A673 (cell line): ENCODE data around the gene LHX4. TPM values are rescaled to one million over a fixed set of nuclear protein-coding genes. Genes with fewer than 3 reads are reported as not detected.

Experiments
- BruUV-seq: library from RNA; stranded (reverse); fragments of 400-500 nt; replicated peaks from 2 replicates; lab custom pipeline; 2021; lab: Mats Ljungman, UMichigan
- CTCF ChIA-PET: fragments of 300-600 bp; sonication (Branson Sonifier 250); formaldehyde crosslinking; loops from one replicate; lab custom pipeline; 2022; ENCODE audit warnings: antibody characterized with exemption; lab: Charles Lee
- POLR2A ChIA-PET: fragments of 300-600 bp; sonication (Branson Sonifier 250); formaldehyde crosslinking; loops from one replicate; lab custom pipeline; 2022; ENCODE audit warnings: antibody characterized with exemption; ENCODE audit not compliant: low non-redundant PET; lab: Charles Lee
- DNase-seq: peaks from one replicate; pipeline ENCODE4 v3.0.0-alpha.2; 2015; ENCODE audit warnings: low spot score
- H3K27ac ChIP-seq: fragments of 200-600 bp; sonication (generic); 2 replicates; pipeline ENCODE4 v1.5.1; 2016; ENCODE audit warnings: mixed run types, low read depth, mild to moderate bottlenecking, mixed read lengths, antibody characterized with exemption, low read length; ENCODE audit not compliant: poor library complexity, severe bottlenecking
- H3K27me3 ChIP-seq: fragments of 200-600 bp; sonication (generic); replicated peaks from 2 replicates; pipeline ENCODE4 v1.6.1; 2017; ENCODE audit warnings: mixed run types, low read depth, mild to moderate bottlenecking, mixed read lengths, antibody characterized with exemption, low read length; ENCODE audit not compliant: insufficient read depth, poor library complexity
- H3K36me3 ChIP-seq: fragments of 200-600 bp; sonication (generic); 2 replicates; pipeline ENCODE4 v1.6.1; 2016; ENCODE audit warnings: mixed run types, mild to moderate bottlenecking, mixed read lengths, antibody characterized with exemption, low read length; ENCODE audit not compliant: insufficient read depth, poor library complexity, severe bottlenecking
- H3K4me1 ChIP-seq: fragments of 200-600 bp; sonication (generic); 2 replicates; pipeline ENCODE4 v1.6.1; 2017; ENCODE audit warnings: mixed run types, mild to moderate bottlenecking, mixed read lengths, antibody characterized with exemption, low read length; ENCODE audit not compliant: insufficient read depth, poor library complexity, severe bottlenecking
- H3K4me3 ChIP-seq: fragments of 200-600 bp; sonication (generic); 2 replicates; pipeline ENCODE4 v1.5.1; 2016; ENCODE audit warnings: low read depth, mixed run types, mild to moderate bottlenecking, mixed read lengths, low read length; ENCODE audit not compliant: poor library complexity, severe bottlenecking
- H3K9me3 ChIP-seq: fragments of 200-600 bp; sonication (generic); 2 replicates; pipeline ENCODE4 v1.6.1; 2016; ENCODE audit warnings: mixed run types, low read depth, mild to moderate bottlenecking, mixed read lengths, antibody characterized with exemption, low read length; ENCODE audit not compliant: poor library complexity, severe bottlenecking
- EZH2 ChIP-seq: fragments of 200-600 bp; sonication (generic); IDR thresholded peaks from 2 replicates; pipeline ENCODE4 v1.6.1; 2017; ENCODE audit warnings: borderline replicate concordance, low read depth, mild to moderate bottlenecking, mixed read lengths, antibody characterized with exemption, low read length; ENCODE audit not compliant: poor library complexity, severe bottlenecking
- intact Hi-C: fragments of 100-400 bp; cut with micrococcal nuclease; formaldehyde crosslinking; loops from one replicate; pipeline ENCODE4 v1.10.0; 2022; ENCODE audit not compliant: unreplicated experiment
- total RNA-seq: library from RNA; stranded (reverse); gene quantifications from 2 replicates; pipeline ENCODE4 v1.2.3, GENCODE V29; 2021
- TF ChIP-seq, protein P1 (sequence below): fragments of 300-800, 200-600 bp; sonication (generic); conservative IDR thresholded peaks from 2 replicates; pipeline ENCODE4 v1.5.1; 2017; ENCODE audit warnings: low read depth, mild to moderate bottlenecking, antibody characterized with exemption, low read length, moderate library complexity, mixed read lengths

Gene LHX4
- total RNA-seq, 1 experiment from 2014 or later: not detected

DNA sequence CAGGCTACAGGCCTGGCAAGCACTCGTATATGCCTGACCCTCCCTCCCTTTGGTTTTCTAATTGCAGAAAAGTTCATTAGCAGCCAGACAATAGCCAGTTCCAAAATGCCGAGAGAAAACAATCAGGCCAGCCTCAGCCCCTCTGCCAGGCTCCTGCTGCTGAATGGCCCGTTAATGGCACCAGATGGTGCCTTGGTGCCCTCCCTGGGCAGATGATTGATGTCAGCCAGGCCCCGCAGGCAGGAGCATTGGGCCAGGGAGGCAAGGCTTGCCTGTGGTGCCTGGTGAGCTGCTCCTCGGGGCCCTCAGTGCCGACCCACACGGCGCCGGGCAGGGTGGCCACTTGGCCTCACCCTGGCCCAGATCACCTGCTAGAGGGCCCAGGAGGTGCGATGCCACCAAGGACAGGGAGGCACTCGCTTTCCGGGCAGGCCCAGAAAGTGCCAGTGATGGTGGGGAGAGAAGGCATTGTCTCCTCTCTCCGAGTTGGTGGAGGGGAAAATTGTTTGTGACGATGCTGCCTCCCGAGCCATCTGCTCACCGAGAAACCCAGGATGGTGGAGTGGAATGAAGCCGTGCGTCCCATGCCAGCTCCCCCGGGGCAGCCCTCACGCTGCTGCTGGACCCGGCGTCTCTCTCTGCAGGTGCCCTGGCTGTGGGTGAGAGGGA, 47.3 kb upstream of the LHX4 start:
- ChIA-PET CTCF (no interaction called here), POLR2A (no interaction called here)
- no peaks in the 10 kb centered on the region for H3K4me1 ChIP-seq
- no peaks in the 10 kb centered on the region for H3K9me3 ChIP-seq
- no peak for DNase-seq
- H3K36me3 ChIP-seq: no peaks in the 10 kb centered on the region
- no peak overlapping the region for H3K4me3 ChIP-seq
- TF ChIP-seq, protein P1, sequence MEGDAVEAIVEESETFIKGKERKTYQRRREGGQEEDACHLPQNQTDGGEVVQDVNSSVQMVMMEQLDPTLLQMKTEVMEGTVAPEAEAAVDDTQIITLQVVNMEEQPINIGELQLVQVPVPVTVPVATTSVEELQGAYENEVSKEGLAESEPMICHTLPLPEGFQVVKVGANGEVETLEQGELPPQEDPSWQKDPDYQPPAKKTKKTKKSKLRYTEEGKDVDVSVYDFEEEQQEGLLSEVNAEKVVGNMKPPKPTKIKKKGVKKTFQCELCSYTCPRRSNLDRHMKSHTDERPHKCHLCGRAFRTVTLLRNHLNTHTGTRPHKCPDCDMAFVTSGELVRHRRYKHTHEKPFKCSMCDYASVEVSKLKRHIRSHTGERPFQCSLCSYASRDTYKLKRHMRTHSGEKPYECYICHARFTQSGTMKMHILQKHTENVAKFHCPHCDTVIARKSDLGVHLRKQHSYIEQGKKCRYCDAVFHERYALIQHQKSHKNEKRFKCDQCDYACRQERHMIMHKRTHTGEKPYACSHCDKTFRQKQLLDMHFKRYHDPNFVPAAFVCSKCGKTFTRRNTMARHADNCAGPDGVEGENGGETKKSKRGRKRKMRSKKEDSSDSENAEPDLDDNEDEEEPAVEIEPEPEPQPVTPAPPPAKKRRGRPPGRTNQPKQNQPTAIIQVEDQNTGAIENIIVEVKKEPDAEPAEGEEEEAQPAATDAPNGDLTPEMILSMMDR: no peak
- TF ChIP-seq EZH2: no peak
- intact Hi-C loops: no loop called here
- BruUV-seq: no TSS peak
- H3K27me3 ChIP-seq: no peaks in the 10 kb centered on the region
- H3K27ac ChIP-seq: no peak overlapping the region

DNA sequence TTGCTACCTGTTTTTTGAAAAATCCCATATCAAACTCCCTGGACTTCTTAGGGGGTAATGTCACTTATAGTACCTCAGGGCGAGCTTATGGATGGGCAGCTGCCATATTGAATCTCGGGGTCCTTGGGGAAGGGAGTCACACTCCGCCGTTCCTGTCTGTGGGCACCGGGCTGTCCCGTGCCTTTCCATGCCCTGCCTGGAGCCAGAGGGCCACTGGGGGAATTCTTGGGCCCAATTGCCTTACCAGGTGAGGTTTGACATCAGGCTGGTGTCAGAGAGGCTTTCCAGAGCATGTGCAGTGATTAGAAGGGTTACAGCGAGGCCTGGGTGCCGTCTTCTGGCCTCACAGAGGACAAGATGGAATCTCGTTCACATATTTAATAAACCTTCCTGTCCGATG, 46.6 kb upstream of the LHX4 start:
- no peaks in the 10 kb centered on the region for H3K4me1 ChIP-seq
- no peak for DNase-seq
- H3K27ac ChIP-seq: no peak overlapping the region
- H3K4me3 ChIP-seq: no peak overlapping the region
- ChIA-PET POLR2A (no interaction called here), CTCF (no interaction called here)
- intact Hi-C loops: no loop called here
- H3K9me3 ChIP-seq: no peaks in the 10 kb centered on the region
- H3K27me3 ChIP-seq: no peaks in the 10 kb centered on the region
- H3K36me3 ChIP-seq: no peaks in the 10 kb centered on the region
- no TSS peak for BruUV-seq
- TF ChIP-seq, protein P1: no peak
- no peak for TF ChIP-seq EZH2

DNA sequence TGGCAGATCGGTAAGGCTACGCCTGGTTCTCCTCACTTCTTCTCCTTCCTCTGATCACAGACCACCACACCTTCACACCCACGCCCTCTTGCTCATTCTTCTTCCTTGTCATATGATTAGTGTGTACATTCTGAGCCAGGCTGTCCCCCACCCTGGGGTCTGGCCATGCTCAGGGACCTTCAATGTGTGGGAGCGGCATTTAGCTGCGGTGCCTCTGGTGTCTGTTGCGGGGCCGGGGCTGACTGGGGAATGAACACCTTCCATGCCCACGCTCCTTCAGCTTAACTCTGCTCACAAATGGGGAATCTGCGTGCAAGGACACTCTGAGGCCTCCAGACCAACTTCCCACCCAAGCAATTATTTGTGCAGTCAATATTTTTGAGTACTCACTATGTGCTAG, 46.0 kb upstream of the LHX4 start:
- ChIA-PET CTCF (no interaction called here), POLR2A (no interaction called here)
- no peak overlapping the region for H3K27ac ChIP-seq
- intact Hi-C loops: no loop called here
- H3K4me3 ChIP-seq: no peak overlapping the region
- no peaks in the 10 kb centered on the region for H3K9me3 ChIP-seq
- H3K27me3 ChIP-seq: no peaks in the 10 kb centered on the region
- no peak for DNase-seq
- TF ChIP-seq, protein P1: no peak
- no peak for TF ChIP-seq EZH2
- BruUV-seq: no TSS peak
- no peaks in the 10 kb centered on the region for H3K36me3 ChIP-seq
- H3K4me1 ChIP-seq: no peaks in the 10 kb centered on the region
